ENCODE data around the gene XKR7.

GRCh38 chr20:31923388-31924331 is 44.3 kb upstream of the XKR7 start:
- TF ChIP-seq CTCF (IDR thresholded peaks at IDR 0.05) (no peak), POLR2A (IDR thresholded peaks at IDR 0.05) (no peak)
